PC-3 (cell line): Measurements from ENCODE around the gene MAPK4.

ENCODE experiments used
- CTCF ChIP-seq: fragments of 300-600 bp; sonication (generic); conservative IDR thresholded peaks from 2 replicates; pipeline ENCODE4 v1.5.1; 2017; ENCODE audit warnings: antibody characterized with exemption, low read depth, mild to moderate bottlenecking, low read length
- EZH2 ChIP-seq: fragments of 300-600 bp; sonication (generic); IDR thresholded peaks from one replicate; pipeline ENCODE4 v1.6.1; 2017; ENCODE audit warnings: antibody characterized with exemption, mild to moderate bottlenecking, low read length; ENCODE audit not compliant: unreplicated experiment

GRCh38 chr18:50633992-50634391 lies 74.1 kb downstream of the MAPK4 start:
- no peak for TF ChIP-seq CTCF
- TF ChIP-seq EZH2: no peak
